ENCODE measurements around the gene KIF17. TPM values are rescaled to one million over a fixed set of nuclear protein-coding genes. Genes with fewer than 3 reads are reported as not detected.

The KIF17 gene
- total and polyA plus RNA-seq, 2 of the 4 experiments (the other 2 are of a cell fraction) = 4.5 to 5.7 TPM

GRCh38 chr1:20721117-20722061, 3.6 kb upstream of the KIF17 start (continued):
- no peak for TF ChIP-seq SMC3 (IDR thresholded peaks at IDR 0.05; ENCODE audit: low read depth, low read length)
- no peak for TF ChIP-seq CEBPB (IDR thresholded peaks at IDR 0.05; ENCODE audit: low read depth, low read length)

- BruUV-seq (replicated peaks) = no TSS peak
- 80% methylated on average over 1 of the region's 12 CpGs; no CpG with 5 or more reads in 1 of the 2 experiments for WGBS, 2 experiments (ENCODE audit: extremely low coverage in 2 of 2, insufficient read length in 1 of 2)
Measured at GRCh38 chr1:20720631-20721091, 2.9 kb upstream of the KIF17 start.

More at GRCh38 chr1:20720631-20721091, 2.9 kb upstream of the KIF17 start:
- no peak overlapping the region for H2BK20ac ChIP-seq (ENCODE audit: low read depth, low read length)
- no peak overlapping the region for H3K4me3 ChIP-seq (ENCODE audit: insufficient read depth, low read depth, low read length)
- no peak overlapping the region for H3K18ac ChIP-seq (ENCODE audit: low read depth, low read length)
- no peak overlapping the region; the same call in 1 of the 2 replicates for H2AK5ac ChIP-seq (ENCODE audit: low read depth, low read length)
- H3K9ac ChIP-seq (ENCODE audit: low read depth, low read length) = no peak overlapping the region
- no peak overlapping the region for H2BK5ac ChIP-seq (ENCODE audit: low read depth, low read length, poor library complexity, severe bottlenecking)
- POLR2A ChIA-PET (ENCODE audit: unreplicated experiment) = no interaction called here
- dilution Hi-C loops (cut with HindIII; ENCODE audit: low sequenced_read_pairs, unreplicated experiment) = no loop called here
- H2BK120ac ChIP-seq (ENCODE audit: low read depth, low read length) = no peak overlapping the region
- H3K36me3 ChIP-seq (ENCODE audit: control insufficient read depth, insufficient read depth, low read length) = no peaks in the 10 kb centered on the region
- no peak overlapping the region for H3K14ac ChIP-seq (replicated peaks; ENCODE audit: low read depth, low read length)
- in situ Hi-C loops (cut with MboI; ENCODE audit: low sequenced_read_pairs) = no loop called here
- H3K79me1 ChIP-seq (ENCODE audit: low read depth in 1 of 2, low read length in 2 of 2) = peaks cover 0 to 6% of the 10 kb centered on the region in 2 experiments; a peak in 1 of 4 replicates
- no peaks in the 10 kb centered on the region; the same call in 1 of the 2 replicates for H4K20me1 ChIP-seq (ENCODE audit: insufficient read depth, low read length)
- H3K4ac ChIP-seq (ENCODE audit: low read depth, low read length) = no peak overlapping the region
- H3K27ac ChIP-seq (ENCODE audit: insufficient read depth, low read length) = no peak overlapping the region
- intact Hi-C loops (cut with micrococcal nuclease) = no loop called here
- H4K5ac ChIP-seq (ENCODE audit: low read depth, low read length) = no peak overlapping the region
- 0 out of 2 replicates have a peak, but pooled peaks cover 6% of the 10 kb centered on the region for H3K9me1 ChIP-seq (ENCODE audit: insufficient read depth, low read length)
- no peaks in the 10 kb centered on the region for H3K27me3 ChIP-seq (ENCODE audit: control insufficient read depth, insufficient read depth, low read length)
- DNase-seq (no peak), ATAC-seq (ENCODE audit: low read depth) (no peak)
- TF ChIP-seq NFE2L2 (IDR thresholded peaks at IDR 0.05; ENCODE audit: low read depth, low read length) (no peak), USF2 (IDR thresholded peaks at IDR 0.05; ENCODE audit: low read depth, low read length) (no peak), POLR2A (IDR thresholded peaks at IDR 0.05; ENCODE audit: low read depth, low read length) (no peak), MXI1 (IDR thresholded peaks at IDR 0.05; ENCODE audit: borderline replicate concordance, low read depth, low read length) (no peak), RCOR1 (IDR thresholded peaks at IDR 0.05; ENCODE audit: insufficient replicate concordance, low read length) (no peak), FOS (IDR thresholded peaks at IDR 0.05; ENCODE audit: low read depth, low read length) (no peak), SMC3 (IDR thresholded peaks at IDR 0.05; ENCODE audit: low read depth, low read length) (no peak)
- TF ChIP-seq, protein P1, sequence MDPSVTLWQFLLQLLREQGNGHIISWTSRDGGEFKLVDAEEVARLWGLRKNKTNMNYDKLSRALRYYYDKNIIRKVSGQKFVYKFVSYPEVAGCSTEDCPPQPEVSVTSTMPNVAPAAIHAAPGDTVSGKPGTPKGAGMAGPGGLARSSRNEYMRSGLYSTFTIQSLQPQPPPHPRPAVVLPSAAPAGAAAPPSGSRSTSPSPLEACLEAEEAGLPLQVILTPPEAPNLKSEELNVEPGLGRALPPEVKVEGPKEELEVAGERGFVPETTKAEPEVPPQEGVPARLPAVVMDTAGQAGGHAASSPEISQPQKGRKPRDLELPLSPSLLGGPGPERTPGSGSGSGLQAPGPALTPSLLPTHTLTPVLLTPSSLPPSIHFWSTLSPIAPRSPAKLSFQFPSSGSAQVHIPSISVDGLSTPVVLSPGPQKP (IDR thresholded peaks at IDR 0.05; ENCODE audit: borderline replicate concordance, low read depth, low read length) = no peak
- no peaks in the 10 kb centered on the region for H3K9me3 ChIP-seq (ENCODE audit: control insufficient read depth, insufficient read depth, low read length)
- CTCF ChIA-PET = no interaction called here
- H2BK15ac ChIP-seq (ENCODE audit: low read depth, low read length) = no peak overlapping the region
- no peak overlapping the region for H3K56ac ChIP-seq (ENCODE audit: extremely low read depth, insufficient read depth, low read length)
- no peak overlapping the region for H2AFZ ChIP-seq (replicated peaks; ENCODE audit: low read length, poor library complexity)
- no peak overlapping the region for H4K91ac ChIP-seq (ENCODE audit: insufficient read depth, low read depth, low read length)
- no peak overlapping the region for H3K23ac ChIP-seq (ENCODE audit: low read depth, low read length)
- H3K4me1 ChIP-seq (ENCODE audit: control insufficient read depth, insufficient read depth, low read length) = peaks cover 2% of the 10 kb centered on the region; the same call in 1 of the 2 replicates
- no peak overlapping the region for H4K8ac ChIP-seq (ENCODE audit: low read depth in 2 of 2, low read length in 2 of 2)
- H2AK9ac ChIP-seq (replicated peaks; ENCODE audit: low read depth, low read length, poor library complexity) = no peak overlapping the region
- no peak overlapping the region for H3K4me2 ChIP-seq (ENCODE audit: low read depth, low read length)

All from IMR-90 (cell line).